IMR-90 (cell line): ENCODE measurements around the gene CELSR2. TPM values are rescaled to one million over a fixed set of nuclear protein-coding genes. Genes with fewer than 3 reads are reported as not detected.

Experiments used
- ATAC-seq: fragments of 200-7000 bp; cut with Tn5 transposase; 2 replicates; pipeline ENCODE4 v1.9.1; 2020; ENCODE audit warnings: low read depth, mild to moderate bottlenecking, moderate library complexity
- BruUV-seq: library from RNA; stranded (reverse); fragments of 400-500 nt; replicated peaks from 2 replicates; lab custom pipeline; 2021; lab: Mats Ljungman, UMichigan
- CTCF ChIA-PET: fragments of 300-600 bp; formaldehyde crosslinking; extraction: SDS; loops from one replicate; lab custom pipeline; 2021; ENCODE audit warnings: antibody characterized with exemption; lab: Yijun Ruan, JAX
- POLR2A ChIA-PET: fragments of 300-600 bp; sonication (Branson Sonifier 250); formaldehyde crosslinking; loops from one replicate; lab custom pipeline; 2022; ENCODE audit warnings: antibody characterized with exemption; ENCODE audit not compliant: unreplicated experiment; lab: Charles Lee
- DNase-seq: peaks from one replicate; pipeline ENCODE4 v3.0.0; 2013
- H2AFZ ChIP-seq: replicated peaks from 2 replicates; pipeline ENCODE3; 2013; ENCODE audit warnings: low read length, mild to moderate bottlenecking; ENCODE audit not compliant: poor library complexity
- H2AK5ac ChIP-seq: 2 replicates; pipeline ENCODE4 v1.6.1; 2013; ENCODE audit warnings: low read depth, low read length, inconsistent platforms
- H2AK9ac ChIP-seq: replicated peaks from 2 replicates; pipeline ENCODE3; 2013; ENCODE audit warnings: mild to moderate bottlenecking, low read depth, low read length, moderate library complexity; ENCODE audit not compliant: poor library complexity
- H2BK120ac ChIP-seq: 2 replicates; pipeline ENCODE4 v1.6.1; 2013; ENCODE audit warnings: low read depth, low read length, inconsistent platforms
- H2BK15ac ChIP-seq: 3 replicates; pipeline ENCODE4 v1.6.1; 2013; ENCODE audit warnings: low read depth, low read length, inconsistent platforms
- H2BK20ac ChIP-seq: 2 replicates; pipeline ENCODE4 v1.6.1; 2013; ENCODE audit warnings: low read depth, mild to moderate bottlenecking, inconsistent platforms, low read length, moderate library complexity
- H2BK5ac ChIP-seq: 2 replicates; pipeline ENCODE4 v1.6.1; 2013; ENCODE audit warnings: mild to moderate bottlenecking, low read depth, low read length, inconsistent platforms; ENCODE audit not compliant: poor library complexity, severe bottlenecking
- H3K14ac ChIP-seq: replicated peaks from 2 replicates; pipeline ENCODE4 v1.6.1; 2013; ENCODE audit warnings: low read depth, low read length, inconsistent platforms
- H3K18ac ChIP-seq: 2 replicates; pipeline ENCODE4 v1.6.1; 2013; ENCODE audit warnings: low read depth, low read length, control low read depth
- H3K23ac ChIP-seq: 2 replicates; pipeline ENCODE4 v1.6.1; 2013; ENCODE audit warnings: low read depth, low read length, inconsistent platforms
- H3K27ac ChIP-seq: 2 replicates; pipeline ENCODE4 v1.5.1; 2013; ENCODE audit warnings: mild to moderate bottlenecking, control low read depth, low read length; ENCODE audit not compliant: insufficient read depth
- H3K27me3 ChIP-seq: 2 replicates; pipeline ENCODE4 v1.6.1; 2013; ENCODE audit warnings: low read length; ENCODE audit not compliant: control insufficient read depth, insufficient read depth
- H3K36me3 ChIP-seq: 2 replicates; pipeline ENCODE4 v1.6.1; 2013; ENCODE audit warnings: low read length, mixed read lengths; ENCODE audit not compliant: control insufficient read depth, insufficient read depth
- H3K4ac ChIP-seq: 2 replicates; pipeline ENCODE4 v1.6.1; 2013; ENCODE audit warnings: low read depth, low read length, inconsistent platforms
- H3K4me1 ChIP-seq: 2 replicates; pipeline ENCODE4 v1.6.1; 2013; ENCODE audit warnings: low read length, mixed read lengths; ENCODE audit not compliant: control insufficient read depth, insufficient read depth
- H3K4me2 ChIP-seq: 2 replicates; pipeline ENCODE4 v1.6.1; 2013; ENCODE audit warnings: low read depth, mild to moderate bottlenecking, control low read depth, low read length, moderate library complexity
- H3K4me3 ChIP-seq: 2 replicates; pipeline ENCODE4 v1.5.1; 2013; ENCODE audit warnings: low read depth, mild to moderate bottlenecking, control low read depth, low read length, moderate library complexity; ENCODE audit not compliant: insufficient read depth
- H3K56ac ChIP-seq: 2 replicates; pipeline ENCODE4 v1.6.1; 2013; ENCODE audit warnings: low read length, inconsistent platforms; ENCODE audit not compliant: insufficient read depth; ENCODE audit errors: extremely low read depth
- H3K79me1 ChIP-seq, 2 experiments: 2 replicates each; pipeline ENCODE4 v1.6.1; 2013; ENCODE audit warnings: low read length in 2 of 2, inconsistent platforms in 1 of 2, low read depth in 1 of 2
- H3K9ac ChIP-seq: 2 replicates; pipeline ENCODE4 v1.6.1; 2013; ENCODE audit warnings: low read depth, low read length, control low read depth
- H3K9me1 ChIP-seq: 2 replicates; pipeline ENCODE4 v1.6.1; 2013; ENCODE audit warnings: low read length, inconsistent platforms; ENCODE audit not compliant: insufficient read depth
- H3K9me3 ChIP-seq: 2 replicates; pipeline ENCODE4 v1.6.1; 2013; ENCODE audit warnings: low read length; ENCODE audit not compliant: control insufficient read depth, insufficient read depth
- H4K20me1 ChIP-seq: 2 replicates; pipeline ENCODE4 v1.6.1; 2013; ENCODE audit warnings: low read length, inconsistent platforms; ENCODE audit not compliant: insufficient read depth
- H4K5ac ChIP-seq: 2 replicates; pipeline ENCODE4 v1.6.1; 2013; ENCODE audit warnings: mild to moderate bottlenecking, low read depth, low read length, control low read depth
- H4K8ac ChIP-seq, 2 experiments: 2 replicates each; pipeline ENCODE4 v1.6.1; 2013; ENCODE audit warnings: low read depth in 2 of 2, low read length in 2 of 2, control low read depth in 1 of 2, inconsistent platforms in 1 of 2
- H4K91ac ChIP-seq: 2 replicates; pipeline ENCODE4 v1.6.1; 2013; ENCODE audit warnings: low read depth, low read length, inconsistent platforms; ENCODE audit not compliant: insufficient read depth
- BHLHE40 ChIP-seq: fragments of 150-350 bp; IDR thresholded peaks from 2 replicates; pipeline ENCODE4 v1.6.1; 2016; ENCODE audit warnings: mild to moderate bottlenecking, low read depth, low read length
- MAFK ChIP-seq: IDR thresholded peaks from 2 replicates; pipeline ENCODE4 v1.6.1; 2012; ENCODE audit warnings: low read depth, low read length, improper control_type of control experiment
- NFE2L2 ChIP-seq: fragments of 150-350 bp; IDR thresholded peaks from 2 replicates; pipeline ENCODE4 v1.6.1; 2016; ENCODE audit warnings: low read depth, mild to moderate bottlenecking, low read length
- WGBS, 2 experiments: methylation state at CpG; one replicate each; pipeline versions ENCODE4 v1.1.5 to v1.1.7; 2013; ENCODE audit warnings: missing lambda C conversion rate in 2 of 2; ENCODE audit not compliant: insufficient read length in 1 of 2; ENCODE audit errors: extremely low coverage in 2 of 2; 5-methylcytosine and 5-hydroxymethylcytosine counted together
- dilution Hi-C: fragments of 300-500 bp; cut with HindIII; formaldehyde crosslinking; loops from one replicate; pipeline ENCODE4 v1.14.3; 2018; ENCODE audit warnings: low sequenced_read_pairs; ENCODE audit not compliant: unreplicated experiment
- in situ Hi-C: fragments of 300-500 bp; cut with MboI; formaldehyde crosslinking; loops from 3 replicates; pipeline ENCODE4 v1.14.3; 2019; ENCODE audit warnings: low sequenced_read_pairs, inconsistent platforms, mixed read lengths
- intact Hi-C: fragments of 100-400 bp; cut with micrococcal nuclease; formaldehyde crosslinking; loops from 2 replicates; pipeline ENCODE4 v1.10.0; 2022
- polyA plus RNA-seq, 3 experiments: library from polyadenylated mRNA; depleted of rRNA; stranded (reverse); fragments of >200 nt; gene quantifications; 2 replicates each; pipeline ENCODE4 v1.2.3, GENCODE V29; 2012; ENCODE audit warnings: low replicate concordance in 1 of 3
- total RNA-seq: library from RNA; depleted of rRNA; stranded (reverse); fragments of >200 nt; gene quantifications from 2 replicates; pipeline ENCODE4 v1.2.3, GENCODE V29; 2012

Gene CELSR2
- total and polyA plus RNA-seq, 2 of the 4 experiments (the other 2 are of a cell fraction) = 1.3 to 5.3 TPM

DNA sequence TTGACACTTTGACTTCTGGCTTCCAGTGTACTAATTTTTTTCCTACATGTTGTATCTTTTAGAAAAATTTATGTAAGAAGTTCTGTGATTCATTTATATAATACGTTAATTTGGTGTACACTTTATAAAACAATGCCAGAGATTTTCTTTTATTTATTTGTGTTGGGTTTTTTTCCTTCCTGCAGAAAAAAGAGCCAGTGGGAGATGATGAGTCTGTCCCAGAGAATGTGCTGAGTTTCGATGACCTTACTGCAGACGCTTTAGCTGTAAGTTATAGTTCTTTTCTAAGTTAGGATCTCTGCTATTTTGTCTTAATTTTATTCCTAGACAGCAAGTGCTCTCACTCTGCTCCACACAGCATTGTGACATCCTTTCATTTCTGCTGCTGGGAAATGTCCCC, 21.2 kb upstream of the CELSR2 start:
- in situ Hi-C loops = no loop called here
- dilution Hi-C loops = no loop called here

More for the DNA sequence above, 21.2 kb upstream of the CELSR2 start:
- intact Hi-C loops = loop anchor here (2.0 kb wide), 1 partner anchor 13 kb away; no protein-coding TSS in a partner anchor
- no peak overlapping the region for H4K91ac ChIP-seq
- peak overlapping the region; percentile 58; the same call in 1 of the 2 replicates for H3K18ac ChIP-seq
- H3K14ac ChIP-seq = no peak overlapping the region
- H3K4me2 ChIP-seq = peak overlapping the region; percentile 52
- peaks cover 81% of the 10 kb centered on the region for H4K20me1 ChIP-seq
- H4K5ac ChIP-seq = no peak overlapping the region
- no TSS peak for BruUV-seq
- H2BK20ac ChIP-seq = peak overlapping the region; percentile 62; the same call in 1 of the 2 replicates
- DNase-seq (peak; percentile 89), ATAC-seq (peak; percentile 89)
- no peak overlapping the region for H2AK9ac ChIP-seq
- H3K27me3 ChIP-seq = no peaks in the 10 kb centered on the region
- H2BK120ac ChIP-seq = 0 out of 2 replicates have a peak overlapping the region, but pooled peaks have one; percentile 47
- peaks cover 13% of the 10 kb centered on the region for H3K9me1 ChIP-seq
- no peak overlapping the region for H4K8ac ChIP-seq
- no peaks in the 10 kb centered on the region for H3K9me3 ChIP-seq
- TF ChIP-seq BHLHE40 = no peak
- TF ChIP-seq NFE2L2 = peak; percentile 43
- TF ChIP-seq MAFK = peak; percentile 75
- no peak overlapping the region for H2AFZ ChIP-seq
- peak overlapping the region; percentile 89 for H2BK5ac ChIP-seq
- H3K23ac ChIP-seq = no peak overlapping the region
- H3K4ac ChIP-seq = 0 out of 2 replicates have a peak overlapping the region, but pooled peaks have one; percentile 44
- H3K4me3 ChIP-seq = no peak overlapping the region
- H3K79me1 ChIP-seq = peaks cover 31 to 91% of the 10 kb centered on the region in 2 experiments
- H2AK5ac ChIP-seq = peak overlapping the region; percentile 25; the same call in 1 of the 2 replicates
- H2BK15ac ChIP-seq = no peak overlapping the region
- H3K4me1 ChIP-seq = peaks cover 17% of the 10 kb centered on the region
- ChIA-PET CTCF (interaction anchor here (0.6 to 1.0 kb wide), 3 partner anchors 11 to 116 kb away, joined by 3 read pairs; a partner anchor contains a TSS), POLR2A (no interaction called here)
- H3K27ac ChIP-seq = peak overlapping the region; percentile 10; the same call in 1 of the 2 replicates
- H3K56ac ChIP-seq = no peak overlapping the region
- H3K36me3 ChIP-seq = peaks cover 40% of the 10 kb centered on the region
- WGBS, 2 experiments = no CpG with 5 or more reads among the region's 3 CpGs
- H3K9ac ChIP-seq = no peak overlapping the region
